HCT116 (cell line): ENCODE measurements around the gene ANKS1A. TPM values are rescaled to one million over a fixed set of nuclear protein-coding genes. Genes with fewer than 3 reads are reported as not detected.

Source experiments
- ATAC-seq: fragments of 200-7000 bp; cut with Tn5 transposase; 2 replicates; pipeline ENCODE4 v1.9.1; 2020; ENCODE audit warnings: mild to moderate bottlenecking, moderate library complexity
- BruUV-seq: library from RNA; stranded (reverse); fragments of 400-500 nt; replicated peaks from 2 replicates; lab custom pipeline; 2021; lab: Mats Ljungman, UMichigan
- CTCF ChIA-PET: fragments of 300-600 bp; sonication (Branson Sonifier 250); formaldehyde crosslinking; loops from one replicate; lab custom pipeline; 2021; ENCODE audit warnings: antibody characterized with exemption; lab: Charles Lee
- POLR2A ChIA-PET: fragments of 300-600, 350-600 bp; sonication (Branson Sonifier 250); formaldehyde crosslinking; loops from one replicate; lab custom pipeline; 2021; ENCODE audit warnings: antibody characterized with exemption; lab: Charles Lee
- RAD21 ChIA-PET, 2 experiments: fragments of 300-600 bp; sonication (Branson Sonifier 250); formaldehyde crosslinking; loops; one replicate each; lab custom pipeline; 2023; ENCODE audit warnings: low total read pairs in 2 of 2; ENCODE audit not compliant: uncharacterized antibody in 2 of 2, unreplicated experiment in 2 of 2, low non-redundant PET in 1 of 2; lab: Charles Lee
- DNase-seq: peaks from one replicate; pipeline ENCODE4 v3.0.0-alpha.2; 2010; ENCODE audit warnings: low read depth, low spot score
- H2AFZ ChIP-seq: fragments of 200-600 bp; shearing (Covaris generic), sonication (generic); 2 replicates; pipeline ENCODE4 v1.6.1; 2017; ENCODE audit warnings: low read depth, mixed run types, mixed read lengths, antibody characterized with exemption, low read length; ENCODE audit not compliant: poor library complexity, severe bottlenecking
- H3K27ac ChIP-seq: 2 replicates; pipeline ENCODE4 v1.5.1; 2012; ENCODE audit warnings: low read depth, low read length
- H3K27me3 ChIP-seq: fragments of 200-600 bp; sonication (generic); 2 replicates; pipeline ENCODE4 v1.6.1; 2016; ENCODE audit warnings: mixed run types, low read length, mixed read lengths; ENCODE audit not compliant: insufficient read depth
- H3K36me3 ChIP-seq, 2 experiments: fragments of 200-500 bp in 1 of 2; fragments of 200-600 bp in 1 of 2; sonication (Bioruptor generic) in 1 of 2; sonication (generic) in 1 of 2; 2 replicates each; pipeline versions ENCODE4 v1.5.1 to v1.6.1; 2014 to 2016; ENCODE audit warnings: low read length in 2 of 2, inconsistent platforms in 1 of 2, mixed read lengths in 1 of 2, mixed run types in 1 of 2; ENCODE audit not compliant: insufficient read depth in 2 of 2, control insufficient read depth in 1 of 2
- H3K4me1 ChIP-seq, 2 experiments: fragments of 200-600 bp in 1 of 2; sonication (generic) in 1 of 2; 2 replicates each; pipeline versions ENCODE4 v1.5.1 to v1.6.1; 2012 to 2017; ENCODE audit warnings: low read length in 2 of 2, inconsistent platforms in 1 of 2, mild to moderate bottlenecking in 1 of 2, mixed read lengths in 1 of 2, mixed run types in 1 of 2, moderate library complexity in 1 of 2; ENCODE audit not compliant: insufficient read depth in 2 of 2, control insufficient read depth in 1 of 2
- H3K4me2 ChIP-seq: fragments of 200-600 bp; sonication (generic); 2 replicates; pipeline ENCODE4 v1.6.1; 2017; ENCODE audit warnings: mixed run types, low read length, mixed read lengths
- H3K4me3 ChIP-seq, 2 experiments: fragments of 200-600 bp in 1 of 2; sonication (generic) in 1 of 2; replicated peaks in 1 of 2; 2 replicates each; pipeline ENCODE4 v1.5.1; 2011 to 2016; ENCODE audit warnings: low read length in 2 of 2, control low read depth in 1 of 2, low read depth in 1 of 2, mild to moderate bottlenecking in 1 of 2, mixed read lengths in 1 of 2, mixed run types in 1 of 2
- H3K79me2 ChIP-seq: fragments of 200-600 bp; sonication (generic); 2 replicates; pipeline ENCODE4 v1.6.1; 2017; ENCODE audit warnings: mild to moderate bottlenecking, mixed run types, low read length, moderate library complexity, mixed read lengths; ENCODE audit not compliant: insufficient read depth
- H3K9ac ChIP-seq: fragments of 200-600 bp; sonication (generic); 2 replicates; pipeline ENCODE4 v1.6.1; 2016; ENCODE audit warnings: low read length, mixed read lengths
- H3K9me2 ChIP-seq: fragments of 200-600 bp; sonication (generic), shearing (Covaris generic); 2 replicates; pipeline ENCODE4 v1.6.1; 2017; ENCODE audit warnings: mixed run types, mild to moderate bottlenecking, moderate library complexity; ENCODE audit not compliant: insufficient read depth
- H3K9me3 ChIP-seq, 2 experiments: fragments of 200-500 bp in 1 of 2; fragments of 200-600 bp in 1 of 2; sonication (Bioruptor generic) in 1 of 2; sonication (generic) in 1 of 2; 2 replicates each; pipeline ENCODE4 v1.6.1; 2014 to 2017; ENCODE audit warnings: low read length in 2 of 2, mixed read lengths in 2 of 2, inconsistent platforms in 1 of 2, low read depth in 1 of 2, mild to moderate bottlenecking in 1 of 2, mixed run types in 1 of 2, moderate library complexity in 1 of 2; ENCODE audit not compliant: control insufficient read depth in 1 of 2, insufficient read depth in 1 of 2
- H4K20me1 ChIP-seq: fragments of 200-600 bp; sonication (generic), shearing (Covaris generic); 2 replicates; pipeline ENCODE4 v1.6.1; 2017; ENCODE audit warnings: mixed run types, mild to moderate bottlenecking, moderate library complexity; ENCODE audit not compliant: insufficient read depth
- CBX3 ChIP-seq: IDR thresholded peaks from 2 replicates; pipeline ENCODE4 v1.6.1; 2012; ENCODE audit warnings: low read depth
- CEBPB ChIP-seq: IDR thresholded peaks from 2 replicates; pipeline ENCODE4 v1.6.1; 2012; ENCODE audit warnings: low read depth
- ELF1 ChIP-seq: IDR thresholded peaks from 2 replicates; pipeline ENCODE4 v1.6.1; 2012; ENCODE audit warnings: low read depth, borderline replicate concordance
- JUND ChIP-seq: IDR thresholded peaks from 2 replicates; pipeline ENCODE4 v1.6.1; 2012
- POLR2A ChIP-seq: IDR thresholded peaks from 2 replicates; pipeline ENCODE4 v1.7.0; 2011; ENCODE audit warnings: borderline replicate concordance; ENCODE audit not compliant: insufficient read depth, insufficient read length; ENCODE audit errors: extremely low read depth
- POLR2AphosphoS5 ChIP-seq: IDR thresholded peaks from 2 replicates; pipeline ENCODE4 v1.6.1; 2011; ENCODE audit warnings: mild to moderate bottlenecking, low read depth, low read length, moderate library complexity
- REST ChIP-seq: IDR thresholded peaks from 2 replicates; pipeline ENCODE4 v1.6.1; 2012; ENCODE audit warnings: low read depth
- SIN3A ChIP-seq: IDR thresholded peaks from 2 replicates; pipeline ENCODE4 v1.6.1; 2012; ENCODE audit warnings: low read depth
- SRF ChIP-seq: IDR thresholded peaks from 2 replicates; pipeline ENCODE4 v1.6.1; 2012; ENCODE audit warnings: low read depth
- TCF7L2 ChIP-seq: IDR thresholded peaks from 2 replicates; pipeline ENCODE4 v1.7.0; 2011; ENCODE audit warnings: borderline replicate concordance, inconsistent platforms; ENCODE audit not compliant: insufficient read depth, insufficient read length; ENCODE audit errors: extremely low read depth
- YY1 ChIP-seq: IDR thresholded peaks from 2 replicates; pipeline ENCODE4 v1.6.1; 2011; ENCODE audit warnings: low read length, low read depth, moderate library complexity, mild to moderate bottlenecking; ENCODE audit not compliant: insufficient replicate concordance; ENCODE audit errors: extremely low read depth
- ZFX ChIP-seq: fragments of 450-650 bp; IDR thresholded peaks from 2 replicates; pipeline ENCODE4 v1.6.1; 2017
- intact Hi-C: fragments of 100-400 bp; cut with micrococcal nuclease; formaldehyde crosslinking; loops from 2 replicates; pipeline ENCODE4 v1.10.0; 2022
- total RNA-seq: library from RNA; stranded (reverse); gene quantifications from one replicate; pipeline ENCODE4 v1.2.1, GENCODE V29; 2021; ENCODE audit not compliant: unreplicated experiment
- TF ChIP-seq, protein P1 (sequence below): IDR thresholded peaks from 2 replicates; pipeline ENCODE4 v1.6.1; 2011; ENCODE audit warnings: mild to moderate bottlenecking, low read length, moderate library complexity; ENCODE audit not compliant: insufficient replicate concordance; ENCODE audit errors: extremely low read depth
- TF ChIP-seq, protein P2 (sequence below), 3 experiments: fragments of 200-600 bp in 1 of 3; sonication (generic) in 1 of 3; IDR thresholded peaks in 2 of 3; conservative IDR thresholded peaks in 1 of 3; 2 replicates each; pipeline ENCODE4 v1.5.1; 2012 to 2017; ENCODE audit warnings: low read depth in 2 of 3, low read length in 2 of 3, antibody characterized with exemption in 1 of 3, borderline replicate concordance in 1 of 3, control low read depth in 1 of 3, mild to moderate bottlenecking in 1 of 3, mixed read lengths in 1 of 3, mixed run types in 1 of 3, moderate library complexity in 1 of 3; ENCODE audit not compliant: insufficient read depth in 1 of 3

Gene ANKS1A
- total RNA-seq, 1 experiment from 2014 or later = 20.6 TPM

DNA sequence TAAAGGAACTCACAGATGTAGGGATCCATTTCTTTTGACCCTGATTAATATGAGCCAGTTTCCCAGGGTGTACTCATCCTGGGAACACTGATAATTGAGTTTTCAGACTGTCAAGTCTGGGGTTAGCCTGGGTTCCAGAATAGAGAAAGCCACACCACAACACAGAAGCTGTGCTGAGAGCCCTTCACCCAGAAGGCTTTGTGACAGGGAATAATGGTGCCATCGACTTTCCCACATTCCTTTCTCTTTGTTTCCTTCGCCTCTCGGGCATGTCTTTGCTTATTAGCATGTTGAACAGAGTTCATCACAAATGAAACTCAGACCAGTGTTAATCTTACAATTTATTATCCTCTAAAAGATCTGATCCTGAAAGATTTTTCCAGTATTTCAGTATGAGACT lies 157.0 kb downstream of the ANKS1A start:
- Histone ChIP-seq H2AFZ (no peak overlapping the region), H3K27me3 (no peaks in the 10 kb centered on the region), H3K4me3 (no peak overlapping the region), H3K9me3 (no peaks in the 10 kb centered on the region), H3K4me2 (no peak overlapping the region), H3K9me2 (no peaks in the 10 kb centered on the region), H3K79me2 (no peaks in the 10 kb centered on the region; the same call in 1 of the 2 replicates), H3K4me1 (no peaks in the 10 kb centered on the region), H4K20me1 (no peaks in the 10 kb centered on the region), H3K36me3 (no peaks in the 10 kb centered on the region), H3K27ac (no peak overlapping the region), H3K9ac (no peak overlapping the region)
- ATAC-seq = no peak
- no peak for TF ChIP-seq JUND
- TF ChIP-seq, protein P1, sequence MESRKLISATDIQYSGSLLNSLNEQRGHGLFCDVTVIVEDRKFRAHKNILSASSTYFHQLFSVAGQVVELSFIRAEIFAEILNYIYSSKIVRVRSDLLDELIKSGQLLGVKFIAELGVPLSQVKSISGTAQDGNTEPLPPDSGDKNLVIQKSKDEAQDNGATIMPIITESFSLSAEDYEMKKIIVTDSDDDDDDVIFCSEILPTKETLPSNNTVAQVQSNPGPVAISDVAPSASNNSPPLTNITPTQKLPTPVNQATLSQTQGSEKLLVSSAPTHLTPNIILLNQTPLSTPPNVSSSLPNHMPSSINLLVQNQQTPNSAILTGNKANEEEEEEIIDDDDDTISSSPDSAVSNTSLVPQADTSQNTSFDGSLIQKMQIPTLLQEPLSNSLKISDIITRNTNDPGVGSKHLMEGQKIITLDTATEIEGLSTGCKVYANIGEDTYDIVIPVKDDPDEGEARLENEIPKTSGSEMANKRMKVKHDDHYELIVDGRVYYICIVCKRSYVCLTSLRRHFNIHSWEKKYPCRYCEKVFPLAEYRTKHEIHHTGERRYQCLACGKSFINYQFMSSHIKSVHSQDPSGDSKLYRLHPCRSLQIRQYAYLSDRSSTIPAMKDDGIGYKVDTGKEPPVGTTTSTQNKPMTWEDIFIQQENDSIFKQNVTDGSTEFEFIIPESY = no peak
- TF ChIP-seq CBX3 = no peak
- TF ChIP-seq SRF = no peak
- TF ChIP-seq, protein P2, sequence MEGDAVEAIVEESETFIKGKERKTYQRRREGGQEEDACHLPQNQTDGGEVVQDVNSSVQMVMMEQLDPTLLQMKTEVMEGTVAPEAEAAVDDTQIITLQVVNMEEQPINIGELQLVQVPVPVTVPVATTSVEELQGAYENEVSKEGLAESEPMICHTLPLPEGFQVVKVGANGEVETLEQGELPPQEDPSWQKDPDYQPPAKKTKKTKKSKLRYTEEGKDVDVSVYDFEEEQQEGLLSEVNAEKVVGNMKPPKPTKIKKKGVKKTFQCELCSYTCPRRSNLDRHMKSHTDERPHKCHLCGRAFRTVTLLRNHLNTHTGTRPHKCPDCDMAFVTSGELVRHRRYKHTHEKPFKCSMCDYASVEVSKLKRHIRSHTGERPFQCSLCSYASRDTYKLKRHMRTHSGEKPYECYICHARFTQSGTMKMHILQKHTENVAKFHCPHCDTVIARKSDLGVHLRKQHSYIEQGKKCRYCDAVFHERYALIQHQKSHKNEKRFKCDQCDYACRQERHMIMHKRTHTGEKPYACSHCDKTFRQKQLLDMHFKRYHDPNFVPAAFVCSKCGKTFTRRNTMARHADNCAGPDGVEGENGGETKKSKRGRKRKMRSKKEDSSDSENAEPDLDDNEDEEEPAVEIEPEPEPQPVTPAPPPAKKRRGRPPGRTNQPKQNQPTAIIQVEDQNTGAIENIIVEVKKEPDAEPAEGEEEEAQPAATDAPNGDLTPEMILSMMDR (IDR thresholded peaks at IDR 0.05 in 2 of 3, conservative IDR thresholded peaks at IDR 0.05 in 1 of 3; ENCODE audit: borderline replicate concordance in 1 of 3, insufficient read depth in 1 of 3, low read depth in 2 of 3, low read length in 2 of 3) = no peak
- no peak for TF ChIP-seq YY1
- TF ChIP-seq CEBPB = no peak
- no peak for TF ChIP-seq SIN3A
- no peak for TF ChIP-seq ZFX
- TF ChIP-seq POLR2A = no peak
- no peak for TF ChIP-seq POLR2AphosphoS5
- TF ChIP-seq ELF1 = no peak
- no peak for TF ChIP-seq TCF7L2
- no peak for TF ChIP-seq REST
- CTCF ChIA-PET = no interaction called here
- POLR2A ChIA-PET = no interaction called here
- BruUV-seq = no TSS peak
- DNase-seq = no peak
- intact Hi-C loops = no loop called here
- RAD21 ChIA-PET = no interaction called here
